Osteoblast (primary cell): ENCODE measurements around the gene SIGLEC11. TPM values are rescaled to one million over a fixed set of nuclear protein-coding genes. Genes with fewer than 3 reads are reported as not detected.

Experiments used
- DNase-seq: peaks from one replicate; pipeline ENCODE4 v3.0.0; 2011; ENCODE audit warnings: low spot score, mixed read lengths; ENCODE audit not compliant: insufficient read length; ENCODE audit errors: missing footprints
- H2AFZ ChIP-seq: 2 replicates; pipeline ENCODE4 v1.6.0; 2011; ENCODE audit warnings: mild to moderate bottlenecking, low read length
- H3K27ac ChIP-seq: 2 replicates; pipeline ENCODE4 v1.5.1; 2011; ENCODE audit warnings: mild to moderate bottlenecking, low read depth, low read length, moderate library complexity
- H3K27me3 ChIP-seq: 2 replicates; pipeline ENCODE4 v1.6.0; 2012; ENCODE audit warnings: mild to moderate bottlenecking, control low read depth, inconsistent platforms, low read length, moderate library complexity; ENCODE audit not compliant: insufficient read depth
- H3K36me3 ChIP-seq: 2 replicates; pipeline ENCODE4 v1.5.1; 2011; ENCODE audit warnings: mild to moderate bottlenecking, low read length, control low read depth, moderate library complexity; ENCODE audit not compliant: insufficient read depth
- H3K4me1 ChIP-seq: 2 replicates; pipeline ENCODE4 v1.5.1; 2011; ENCODE audit warnings: mild to moderate bottlenecking, low read length, control low read depth, moderate library complexity; ENCODE audit not compliant: insufficient read depth
- H3K4me2 ChIP-seq: 2 replicates; pipeline ENCODE4 v1.6.0; 2011; ENCODE audit warnings: mild to moderate bottlenecking, low read length; ENCODE audit not compliant: insufficient read depth
- H3K4me3 ChIP-seq: fragments of 200-600 bp; sonication (generic); 3 replicates; pipeline ENCODE4 v1.5.1; 2012; ENCODE audit warnings: mild to moderate bottlenecking, low read length, inconsistent platforms; ENCODE audit not compliant: insufficient read depth
- H3K79me2 ChIP-seq: 2 replicates; pipeline ENCODE4 v1.6.0; 2012; ENCODE audit warnings: mild to moderate bottlenecking, low read length, control low read depth, inconsistent platforms; ENCODE audit not compliant: insufficient read depth
- H3K9me3 ChIP-seq: 2 replicates; pipeline ENCODE4 v1.5.1; 2011; ENCODE audit warnings: low read depth, low read length, control low read depth
- H4K20me1 ChIP-seq: 2 replicates; pipeline ENCODE4 v1.6.0; 2012; ENCODE audit warnings: mild to moderate bottlenecking, low read length, control low read depth; ENCODE audit not compliant: insufficient read depth
- total RNA-seq: library from RNA; depleted of rRNA; stranded (reverse); fragments of >200 nt; gene quantifications from 2 replicates; pipeline ENCODE4 v1.2.3, GENCODE V29; 2012
- TF ChIP-seq, protein P1 (sequence below): IDR thresholded peaks from 2 replicates; pipeline ENCODE4 v1.5.1; 2011; ENCODE audit warnings: mild to moderate bottlenecking, low read depth, low read length, moderate library complexity; ENCODE audit errors: extremely low read depth

The SIGLEC11 gene
- total RNA-seq, 1 donor, result under 0.01 TPM

DNA sequence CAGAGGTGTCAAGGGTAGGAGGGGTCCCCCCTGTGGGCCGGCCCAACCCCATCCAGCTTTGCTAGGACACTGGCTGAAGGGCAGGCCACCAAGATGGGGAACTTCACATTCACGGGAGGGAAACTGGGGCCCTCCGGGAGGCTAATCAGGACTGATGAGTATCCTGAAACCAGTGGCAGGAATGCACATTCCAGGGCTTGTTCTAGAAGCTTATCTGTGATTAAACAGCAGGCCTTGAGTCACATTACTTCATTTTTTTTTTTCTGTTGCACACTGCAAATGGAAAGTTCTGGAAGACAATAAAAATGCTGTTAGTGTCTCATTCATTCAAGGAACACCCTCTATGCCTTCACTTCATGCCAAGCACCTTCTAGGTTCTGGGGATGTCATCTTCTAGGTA, 15.5 kb upstream of the SIGLEC11 start:
- DNase-seq, result no peak
- Histone ChIP-seq H3K4me2 (no peak overlapping the region), H3K36me3 (no peaks in the 10 kb centered on the region), H3K27ac (no peak overlapping the region), H3K4me1 (no peaks in the 10 kb centered on the region), H3K27me3 (peaks cover 10% of the 10 kb centered on the region), H3K4me3 (no peak overlapping the region), H4K20me1 (peaks cover 10% of the 10 kb centered on the region), H3K9me3 (no peaks in the 10 kb centered on the region), H3K79me2 (no peaks in the 10 kb centered on the region), H2AFZ (no peak overlapping the region)
- TF ChIP-seq, protein P1, sequence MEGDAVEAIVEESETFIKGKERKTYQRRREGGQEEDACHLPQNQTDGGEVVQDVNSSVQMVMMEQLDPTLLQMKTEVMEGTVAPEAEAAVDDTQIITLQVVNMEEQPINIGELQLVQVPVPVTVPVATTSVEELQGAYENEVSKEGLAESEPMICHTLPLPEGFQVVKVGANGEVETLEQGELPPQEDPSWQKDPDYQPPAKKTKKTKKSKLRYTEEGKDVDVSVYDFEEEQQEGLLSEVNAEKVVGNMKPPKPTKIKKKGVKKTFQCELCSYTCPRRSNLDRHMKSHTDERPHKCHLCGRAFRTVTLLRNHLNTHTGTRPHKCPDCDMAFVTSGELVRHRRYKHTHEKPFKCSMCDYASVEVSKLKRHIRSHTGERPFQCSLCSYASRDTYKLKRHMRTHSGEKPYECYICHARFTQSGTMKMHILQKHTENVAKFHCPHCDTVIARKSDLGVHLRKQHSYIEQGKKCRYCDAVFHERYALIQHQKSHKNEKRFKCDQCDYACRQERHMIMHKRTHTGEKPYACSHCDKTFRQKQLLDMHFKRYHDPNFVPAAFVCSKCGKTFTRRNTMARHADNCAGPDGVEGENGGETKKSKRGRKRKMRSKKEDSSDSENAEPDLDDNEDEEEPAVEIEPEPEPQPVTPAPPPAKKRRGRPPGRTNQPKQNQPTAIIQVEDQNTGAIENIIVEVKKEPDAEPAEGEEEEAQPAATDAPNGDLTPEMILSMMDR, result no peak

DNA sequence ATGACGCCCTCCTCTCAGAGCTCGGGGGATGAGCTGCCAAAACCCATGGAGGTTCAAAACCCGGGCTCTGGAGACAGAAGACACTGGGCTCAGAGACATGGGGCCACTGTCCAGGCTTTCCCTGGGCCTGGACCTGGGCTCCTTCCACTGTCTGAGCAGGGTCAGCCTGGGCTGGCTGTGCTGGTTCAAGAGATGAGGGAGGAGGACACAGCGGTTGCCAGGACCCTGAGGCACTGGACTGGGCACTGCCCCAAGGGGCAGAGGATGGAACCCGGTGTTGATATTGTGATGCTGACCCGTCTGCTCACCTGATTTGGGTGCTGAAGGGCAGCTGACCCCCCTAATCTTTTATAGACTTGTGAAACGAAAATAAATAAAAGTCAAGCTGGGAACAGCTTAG, 14.1 kb upstream of the SIGLEC11 start:
- H3K27ac ChIP-seq, result no peak overlapping the region
- no peaks in the 10 kb centered on the region for H3K79me2 ChIP-seq
- H3K27me3 ChIP-seq, result peaks cover 10% of the 10 kb centered on the region
- H3K4me1 ChIP-seq, result no peaks in the 10 kb centered on the region
- no peaks in the 10 kb centered on the region for H3K36me3 ChIP-seq
- no peaks in the 10 kb centered on the region for H3K9me3 ChIP-seq
- TF ChIP-seq, protein P1, result no peak
- no peak overlapping the region for H3K4me3 ChIP-seq
- peaks cover 8% of the 10 kb centered on the region for H4K20me1 ChIP-seq
- H2AFZ ChIP-seq, result no peak overlapping the region
- DNase-seq, result no peak
- H3K4me2 ChIP-seq, result no peak overlapping the region

DNA sequence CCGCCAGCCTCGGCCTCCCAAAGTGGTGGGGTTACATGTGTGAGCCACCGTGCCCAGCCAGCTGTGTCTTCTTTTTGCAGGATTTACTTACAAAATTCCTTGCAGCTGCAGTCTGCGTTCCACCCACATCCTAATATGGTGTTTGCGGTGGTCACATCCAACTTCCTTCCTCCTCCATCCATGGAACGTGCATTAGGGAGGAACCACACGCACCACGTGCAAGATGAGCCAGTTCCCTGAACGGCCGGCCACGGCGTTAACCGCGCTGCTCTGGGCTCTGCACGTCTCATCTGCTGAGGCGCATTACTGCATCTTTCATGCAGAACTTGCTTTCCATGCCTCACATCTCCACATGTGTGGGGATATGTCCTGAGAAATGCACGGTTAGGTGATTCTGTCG, 13.0 kb upstream of the SIGLEC11 start:
- DNase-seq, result no peak
- no peak overlapping the region for H3K4me2 ChIP-seq
- no peaks in the 10 kb centered on the region for H3K36me3 ChIP-seq
- peaks cover 10% of the 10 kb centered on the region for H3K27me3 ChIP-seq
- no peaks in the 10 kb centered on the region for H3K4me1 ChIP-seq
- no peak overlapping the region for H3K4me3 ChIP-seq
- no peaks in the 10 kb centered on the region for H3K79me2 ChIP-seq
- no peak overlapping the region for H3K27ac ChIP-seq
- TF ChIP-seq, protein P1, result no peak
- peaks cover 5% of the 10 kb centered on the region for H4K20me1 ChIP-seq
- H2AFZ ChIP-seq, result no peak overlapping the region
- no peaks in the 10 kb centered on the region for H3K9me3 ChIP-seq

DNA sequence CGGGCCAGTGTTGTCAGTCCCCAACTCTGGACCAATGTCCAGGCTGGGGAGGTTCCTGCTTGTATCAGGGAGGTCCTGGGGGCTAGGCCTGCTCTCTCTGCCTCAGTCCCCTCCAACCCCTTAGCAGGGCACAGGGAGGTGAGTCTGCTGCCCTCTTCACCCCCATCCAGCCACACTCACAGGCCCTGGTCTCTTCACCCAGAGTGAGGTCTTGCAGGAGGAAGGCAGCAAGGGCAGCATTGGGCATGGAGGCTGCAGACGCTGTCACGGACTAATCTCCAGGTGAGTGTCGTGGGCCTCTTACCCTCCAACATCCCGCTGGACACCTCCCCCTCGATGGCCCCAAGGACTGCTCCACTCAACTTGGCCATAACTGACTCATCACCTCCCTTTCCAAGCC, 11.9 kb upstream of the SIGLEC11 start:
- Histone ChIP-seq H3K79me2 (no peaks in the 10 kb centered on the region), H4K20me1 (peaks cover 4% of the 10 kb centered on the region), H3K27ac (no peak overlapping the region), H3K27me3 (peaks cover 10% of the 10 kb centered on the region), H3K4me2 (no peak overlapping the region), H2AFZ (no peak overlapping the region), H3K4me1 (no peaks in the 10 kb centered on the region), H3K36me3 (no peaks in the 10 kb centered on the region), H3K9me3 (no peaks in the 10 kb centered on the region), H3K4me3 (no peak overlapping the region)
- no peak for DNase-seq
- TF ChIP-seq, protein P1, result no peak
